ENCODE results near the gene DLK2.

DLK2 gene

GRCh38 chr6:43493230-43493629 lies 37.9 kb upstream of the DLK2 start:
- TF ChIP-seq POU6F1 (CRISPR knock-in tag; IDR thresholded peaks at IDR 0.05; ENCODE audit: borderline replicate concordance, low read depth), result no peak
- TF ChIP-seq PPARA (CRISPR knock-in tag; IDR thresholded peaks at IDR 0.05; ENCODE audit: borderline replicate concordance), result no peak
- TF ChIP-seq ESRRG (CRISPR knock-in tag; IDR thresholded peaks at IDR 0.05), result no peak
- no peak for ATAC-seq

GRCh38 chr6:43492673-43493072 lies 37.3 kb upstream of the DLK2 start:
- peak; percentile 26 for ATAC-seq
- TF ChIP-seq BACH2 (CRISPR knock-in tag; IDR thresholded peaks at IDR 0.05; ENCODE audit: borderline replicate concordance) (no peak), GLIS3 (CRISPR knock-in tag; IDR thresholded peaks at IDR 0.05) (no peak), ESRRG (CRISPR knock-in tag; IDR thresholded peaks at IDR 0.05) (no peak), TSHZ2 (CRISPR knock-in tag; IDR thresholded peaks at IDR 0.05) (no peak)

- no peak for TF ChIP-seq ZNF8 (CRISPR knock-in tag; IDR thresholded peaks at IDR 0.05)
- TF ChIP-seq ZNF70 (CRISPR knock-in tag; IDR thresholded peaks at IDR 0.05), result no peak
- TF ChIP-seq PPARA (CRISPR knock-in tag; IDR thresholded peaks at IDR 0.05; ENCODE audit: borderline replicate concordance), result no peak
- no peak for TF ChIP-seq ZC3H10 (CRISPR knock-in tag; IDR thresholded peaks at IDR 0.05)
- TF ChIP-seq CREB5 (CRISPR knock-in tag; IDR thresholded peaks at IDR 0.05; ENCODE audit: low read depth), result no peak
- TF ChIP-seq TOX (CRISPR knock-in tag; IDR thresholded peaks at IDR 0.05; ENCODE audit: borderline replicate concordance), result no peak
- TF ChIP-seq POU6F1 (CRISPR knock-in tag; IDR thresholded peaks at IDR 0.05; ENCODE audit: borderline replicate concordance, low read depth), result no peak
- no peak for TF ChIP-seq ZFP3 (CRISPR knock-in tag; IDR thresholded peaks at IDR 0.05)
- TF ChIP-seq ISL1 (CRISPR knock-in tag; IDR thresholded peaks at IDR 0.05), result no peak
- no peak for TF ChIP-seq PATZ1 (CRISPR knock-in tag; IDR thresholded peaks at IDR 0.05; ENCODE audit: borderline replicate concordance)
- no peak for TF ChIP-seq ESRRG (CRISPR knock-in tag; IDR thresholded peaks at IDR 0.05)
- no peak for TF ChIP-seq TCF4 (CRISPR knock-in tag; IDR thresholded peaks at IDR 0.05; ENCODE audit: borderline replicate concordance)
- no peak for TF ChIP-seq ZNF565 (CRISPR knock-in tag; conservative IDR thresholded peaks at IDR 0.05; ENCODE audit: low read depth)
- no peak for TF ChIP-seq ARNTL (CRISPR knock-in tag; IDR thresholded peaks at IDR 0.05; ENCODE audit: borderline replicate concordance, low read depth)
- no peak for TF ChIP-seq ZFP30 (CRISPR knock-in tag; IDR thresholded peaks at IDR 0.05)
- TF ChIP-seq BACH2 (CRISPR knock-in tag; IDR thresholded peaks at IDR 0.05; ENCODE audit: borderline replicate concordance), result no peak
- TF ChIP-seq OSR1 (CRISPR knock-in tag; IDR thresholded peaks at IDR 0.05), result no peak
- TF ChIP-seq RARB (CRISPR knock-in tag; IDR thresholded peaks at IDR 0.05), result no peak
- peak; percentile 73 for ATAC-seq
Observed at GRCh38 chr6:43491750-43492661, 36.7 kb upstream of the DLK2 start.

Measured in SK-N-SH treated with all-trans-retinoic acid at 6 μM for 48 hours (cell line).